K562 (cell line): ENCODE results near the gene PPHLN1. TPM values are rescaled to one million over a fixed set of nuclear protein-coding genes. Genes with fewer than 3 reads are reported as not detected.
A peak's percentile ranks its signal among the peaks of the same experiment; 100 is the strongest.

Experiments used
- ATAC-seq: fragments of 200-7000 bp; cut with Tn5 transposase; 3 replicates; pipeline ENCODE4 v1.9.1; 2020; ENCODE audit warnings: moderate library complexity
- BruUV-seq: library from RNA; stranded (reverse); fragments of 400-500 nt; replicated peaks from 2 replicates; lab custom pipeline; 2021; lab: Mats Ljungman, UMichigan
- CTCF ChIA-PET: fragments of 300-600 bp; formaldehyde crosslinking; extraction: SDS; loops from one replicate; lab custom pipeline; 2021; ENCODE audit warnings: low intra/inter-chr PET ratio; lab: Yijun Ruan, JAX
- POLR2A ChIA-PET: fragments of 300-600, 350-650 bp; sonication (Branson Sonifier 250); formaldehyde crosslinking; extraction: SDS; loops from one replicate; lab custom pipeline; 2021; ENCODE audit warnings: antibody characterized with exemption, inconsistent platforms; lab: Yijun Ruan, JAX
- DNase-seq, 4 experiments: peaks; one replicate each; pipeline versions ENCODE4 v3.0.0 to v3.0.0-alpha.2; 2011 to 2018; ENCODE audit warnings: low spot score in 3 of 4, mixed read lengths in 3 of 4; ENCODE audit errors: extremely low read depth in 1 of 4
- FAIRE-seq: peaks from 2 replicates; lab custom pipeline; 2011; peaks lifted over from hg19 to GRCh38; lab: Jason Lieb, UNC
- H2AFZ ChIP-seq: 2 replicates; pipeline ENCODE4 v1.6.0; 2011; ENCODE audit warnings: low read depth, low read length, control low read depth, inconsistent platforms
- H3K27ac ChIP-seq: fragments of 200-600 bp; 3 replicates; pipeline ENCODE4 v1.8.0; 2011; ENCODE audit warnings: low read depth, mild to moderate bottlenecking, control low read depth, inconsistent platforms, low read length, moderate library complexity, mixed read lengths; ENCODE audit errors: extremely low read depth
- H3K27me3 ChIP-seq, 2 experiments: fragments of 300-600 bp in 1 of 2; 2 replicates in 1 of 2; 3 replicates in 1 of 2; pipeline versions ENCODE4 v1.6.0 to v1.8.0; 2011; ENCODE audit warnings: inconsistent platforms in 2 of 2, low read length in 2 of 2, mild to moderate bottlenecking in 1 of 2, mixed read lengths in 1 of 2, moderate library complexity in 1 of 2; ENCODE audit not compliant: control insufficient read depth in 2 of 2, insufficient read depth in 2 of 2
- H3K36me3 ChIP-seq: fragments of 300-600 bp; 3 replicates; pipeline ENCODE4 v1.8.0; 2011; ENCODE audit warnings: mild to moderate bottlenecking, low read length, inconsistent platforms; ENCODE audit not compliant: control insufficient read depth, insufficient read depth
- H3K4me1 ChIP-seq, 2 experiments: fragments of 200-600 bp in 1 of 2; replicated peaks in 1 of 2; 2 replicates in 1 of 2; 3 replicates in 1 of 2; pipeline versions ENCODE4 v1.5.1 to v1.8.0; 2011; ENCODE audit warnings: inconsistent platforms in 2 of 2, low read length in 2 of 2, mild to moderate bottlenecking in 1 of 2, mixed read lengths in 1 of 2, moderate library complexity in 1 of 2; ENCODE audit not compliant: control insufficient read depth in 2 of 2, insufficient read depth in 2 of 2
- H3K4me2 ChIP-seq: 2 replicates; pipeline ENCODE4 v1.6.1; 2011; ENCODE audit warnings: low read length, control low read depth, inconsistent platforms, mixed read lengths; ENCODE audit not compliant: insufficient read depth
- H3K4me3 ChIP-seq: fragments of 200-600 bp; sonication (generic), shearing (Covaris generic); 2 replicates; pipeline ENCODE4 v1.5.1; 2016; ENCODE audit warnings: control low read depth, inconsistent platforms
- H3K79me2 ChIP-seq: fragments of 200-600 bp; 3 replicates; pipeline ENCODE4 v1.8.0; 2011; ENCODE audit warnings: low read length, inconsistent platforms; ENCODE audit not compliant: control insufficient read depth, insufficient read depth
- H3K9ac ChIP-seq, 2 experiments: 2 replicates each; pipeline versions ENCODE4 v1.6.0 to v1.6.1; 2011; ENCODE audit warnings: low read depth in 2 of 2, low read length in 2 of 2, control low read depth in 1 of 2, inconsistent platforms in 1 of 2, mild to moderate bottlenecking in 1 of 2, mixed read lengths in 1 of 2; ENCODE audit not compliant: insufficient read depth in 1 of 2
- H3K9me1 ChIP-seq: one replicate; pipeline ENCODE4 v1.6.0; 2011; ENCODE audit warnings: inconsistent platforms, mild to moderate bottlenecking, low read length, moderate library complexity; ENCODE audit not compliant: control insufficient read depth, insufficient read depth
- H3K9me3 ChIP-seq: replicated peaks from 2 replicates; pipeline ENCODE4 v1.5.1; 2011; ENCODE audit warnings: low read depth, low read length, inconsistent platforms; ENCODE audit not compliant: control insufficient read depth, insufficient read depth
- H4K20me1 ChIP-seq: replicated peaks from 2 replicates; pipeline ENCODE4 v1.6.1; 2011; ENCODE audit warnings: low read length, inconsistent platforms, mixed read lengths; ENCODE audit not compliant: control insufficient read depth, insufficient read depth
- GATA2 ChIP-seq: sonication (generic); formaldehyde crosslinking; IDR thresholded peaks from 2 replicates; pipeline ENCODE4 v1.4.0; 2020; ENCODE audit warnings: mild to moderate bottlenecking, missing genetic modification reagents
- HDAC3 ChIP-seq: fragments of 450-650 bp; IDR thresholded peaks from 2 replicates; pipeline ENCODE4 v1.6.1; 2018; ENCODE audit warnings: borderline replicate concordance, mild to moderate bottlenecking, moderate library complexity; ENCODE audit not compliant: partially characterized antibody
- HDGF ChIP-seq: fragments of 450-650 bp; IDR thresholded peaks from 2 replicates; pipeline ENCODE4 v1.6.1; 2016
- POLR2A ChIP-seq: fragments of 450-650 bp; conservative IDR thresholded peaks from 2 replicates; pipeline ENCODE4 v1.6.1; 2016
- POLR3G ChIP-seq: IDR thresholded peaks from 2 replicates; pipeline ENCODE4 v1.6.1; 2011; ENCODE audit not compliant: insufficient read length, insufficient replicate concordance; ENCODE audit errors: extremely low read depth
- SMC3 ChIP-seq: conservative IDR thresholded peaks from 2 replicates; pipeline ENCODE4 v1.6.1; 2011; ENCODE audit warnings: low read depth, low read length, improper control_type of control experiment; ENCODE audit not compliant: insufficient read depth
- TAL1 ChIP-seq: fragments of 450-650 bp; IDR thresholded peaks from 2 replicates; pipeline ENCODE4 v1.6.1; 2016; ENCODE audit warnings: mild to moderate bottlenecking
- ZNF444 ChIP-seq: fragments of 250-450 bp; sonication (Bioruptor Pico); IDR thresholded peaks from 2 replicates; pipeline ENCODE4 v1.4.0; 2020; ENCODE audit warnings: mild to moderate bottlenecking, moderate library complexity
- WGBS: fragments of 100-300 bp; shearing (Covaris generic); methylation state at CpG from one replicate; pipeline ENCODE4 v1.1.6; 2016; ENCODE audit warnings: low coverage, mixed read lengths; ENCODE audit not compliant: insufficient coverage; ENCODE audit errors: missing lambda C conversion rate; 5-methylcytosine and 5-hydroxymethylcytosine counted together
- in situ Hi-C: fragments of 300-500 bp; cut with MboI; formaldehyde crosslinking; loops from 4 replicates; pipeline ENCODE4 v1.15.0; 2018; ENCODE audit warnings: inconsistent platforms, mixed read lengths
- intact Hi-C: fragments of 100-400 bp; cut with micrococcal nuclease; formaldehyde crosslinking; loops from 2 replicates; pipeline ENCODE4 v1.14.2; 2022
- polyA plus RNA-seq, 8 experiments: library from polyadenylated mRNA; depleted of rRNA in 4 of 8; stranded (reverse) in 5 of 8; unstranded in 3 of 8; fragments of >200 nt; fragmentation: Nextera tagmentation in 2 of 8; fragmentation: Illumina TruSeq in 1 of 8; extraction: Ambion mirVana in 2 of 8; extraction: Trizol in 1 of 8; gene quantifications; 2 replicates each; pipeline versions ENCODE4 v1.2.1 to v1.2.3, GENCODE V29; 2011 to 2014; ENCODE audit warnings: inconsistent platforms in 1 of 8, missing spikeins in 1 of 8
- total RNA-seq, 7 experiments: library from RNA; depleted of rRNA in 6 of 7; stranded (reverse); fragments of >200 nt in 6 of 7; fragmentation: Illumina TruSeq in 2 of 7; extraction: Trizol in 2 of 7; gene quantifications; 2 replicates each; pipeline versions ENCODE4 v1.2.1 to v1.2.3, GENCODE V29; 2011 to 2021; ENCODE audit warnings: low replicate concordance in 1 of 7
- TF ChIP-seq, protein P1 (sequence below), 2 experiments: fragments of 450-650 bp; formaldehyde crosslinking in 1 of 2; IDR thresholded peaks; 2 replicates each; pipeline versions ENCODE4 v1.4.0 to v1.6.1; 2014 to 2020; ENCODE audit warnings: mild to moderate bottlenecking in 2 of 2, borderline replicate concordance in 1 of 2, low read depth in 1 of 2
- TF ChIP-seq, protein P2 (sequence below), 3 experiments: IDR thresholded peaks in 2 of 3; conservative IDR thresholded peaks in 1 of 3; 2 replicates each; pipeline ENCODE4 v1.5.1; 2011 to 2012; ENCODE audit warnings: low read length in 3 of 3, mild to moderate bottlenecking in 3 of 3, control low read depth in 2 of 3, improper control_type of control experiment in 1 of 3, inconsistent platforms in 1 of 3, low read depth in 1 of 3, mixed read lengths in 1 of 3, moderate library complexity in 1 of 3; ENCODE audit not compliant: insufficient read depth in 2 of 3

The PPHLN1 gene
- total and polyA plus RNA-seq, 9 of the 15 experiments (the other 6 are each of a cell fraction or from before 2014, with no cell fraction given), result 66.3 to 112 (median 93.6) TPM

- 24% methylated on average over 4 of the region's 4 CpGs for WGBS
- H3K4me1 ChIP-seq, result peaks cover 2 to 3% of the 10 kb centered on the region in 2 experiments
- ChIA-PET POLR2A (interaction anchor here (0.9 to 1.0 kb wide), 2 partner anchors 7 to 32 kb away, joined by 3 to 6 read pairs; no protein-coding TSS in a partner anchor), CTCF (interaction anchor here (0.6 to 2.9 kb wide), 5 partner anchors 170 to 1385 kb away, joined by 3 to 27 read pairs (median 3); no protein-coding TSS in a partner anchor)
- peaks cover 32% of the 10 kb centered on the region; the same call in 2 of the 3 replicates for H3K36me3 ChIP-seq
- BruUV-seq, result no TSS peak
- DNase-seq, result peak in 2 of 4 experiments; percentile 42 to 65
- H3K79me2 ChIP-seq, result peaks cover 87% of the 10 kb centered on the region
- no peaks in the 10 kb centered on the region for H3K9me3 ChIP-seq
- H4K20me1 ChIP-seq, result 0 out of 2 replicates have a peak, but pooled peaks cover 12% of the 10 kb centered on the region
- peak; percentile 81 for ATAC-seq
- H3K4me2 ChIP-seq, result no peak overlapping the region
- intact Hi-C loops (loop anchor here (1.0 to 5.0 kb wide), 3 partner anchors 35 to 203 kb away; no protein-coding TSS in a partner anchor), in situ Hi-C loops (no loop called here)
- no peaks in the 10 kb centered on the region for H3K27me3 ChIP-seq
- H3K9ac ChIP-seq, result no peak overlapping the region
- no peaks in the 10 kb centered on the region for H3K9me1 ChIP-seq
- no peak overlapping the region for H2AFZ ChIP-seq
- no peak overlapping the region for H3K4me3 ChIP-seq
- H3K27ac ChIP-seq, result no peak overlapping the region
- FAIRE-seq, result peak; percentile 77
- no peak for TF ChIP-seq POLR2A
- TF ChIP-seq GATA2, result no peak
- TF ChIP-seq HDGF, result no peak
- TF ChIP-seq, protein P1, sequence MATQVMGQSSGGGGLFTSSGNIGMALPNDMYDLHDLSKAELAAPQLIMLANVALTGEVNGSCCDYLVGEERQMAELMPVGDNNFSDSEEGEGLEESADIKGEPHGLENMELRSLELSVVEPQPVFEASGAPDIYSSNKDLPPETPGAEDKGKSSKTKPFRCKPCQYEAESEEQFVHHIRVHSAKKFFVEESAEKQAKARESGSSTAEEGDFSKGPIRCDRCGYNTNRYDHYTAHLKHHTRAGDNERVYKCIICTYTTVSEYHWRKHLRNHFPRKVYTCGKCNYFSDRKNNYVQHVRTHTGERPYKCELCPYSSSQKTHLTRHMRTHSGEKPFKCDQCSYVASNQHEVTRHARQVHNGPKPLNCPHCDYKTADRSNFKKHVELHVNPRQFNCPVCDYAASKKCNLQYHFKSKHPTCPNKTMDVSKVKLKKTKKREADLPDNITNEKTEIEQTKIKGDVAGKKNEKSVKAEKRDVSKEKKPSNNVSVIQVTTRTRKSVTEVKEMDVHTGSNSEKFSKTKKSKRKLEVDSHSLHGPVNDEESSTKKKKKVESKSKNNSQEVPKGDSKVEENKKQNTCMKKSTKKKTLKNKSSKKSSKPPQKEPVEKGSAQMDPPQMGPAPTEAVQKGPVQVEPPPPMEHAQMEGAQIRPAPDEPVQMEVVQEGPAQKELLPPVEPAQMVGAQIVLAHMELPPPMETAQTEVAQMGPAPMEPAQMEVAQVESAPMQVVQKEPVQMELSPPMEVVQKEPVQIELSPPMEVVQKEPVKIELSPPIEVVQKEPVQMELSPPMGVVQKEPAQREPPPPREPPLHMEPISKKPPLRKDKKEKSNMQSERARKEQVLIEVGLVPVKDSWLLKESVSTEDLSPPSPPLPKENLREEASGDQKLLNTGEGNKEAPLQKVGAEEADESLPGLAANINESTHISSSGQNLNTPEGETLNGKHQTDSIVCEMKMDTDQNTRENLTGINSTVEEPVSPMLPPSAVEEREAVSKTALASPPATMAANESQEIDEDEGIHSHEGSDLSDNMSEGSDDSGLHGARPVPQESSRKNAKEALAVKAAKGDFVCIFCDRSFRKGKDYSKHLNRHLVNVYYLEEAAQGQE (IDR thresholded peaks at IDR 0.05; ENCODE audit: borderline replicate concordance), result peak; percentile 62; the same call in 1 of the 2 replicates
- TF ChIP-seq, protein P1 (CRISPR knock-in tag; IDR thresholded peaks at IDR 0.05; ENCODE audit: low read depth), result no peak
- TF ChIP-seq, protein P2, sequence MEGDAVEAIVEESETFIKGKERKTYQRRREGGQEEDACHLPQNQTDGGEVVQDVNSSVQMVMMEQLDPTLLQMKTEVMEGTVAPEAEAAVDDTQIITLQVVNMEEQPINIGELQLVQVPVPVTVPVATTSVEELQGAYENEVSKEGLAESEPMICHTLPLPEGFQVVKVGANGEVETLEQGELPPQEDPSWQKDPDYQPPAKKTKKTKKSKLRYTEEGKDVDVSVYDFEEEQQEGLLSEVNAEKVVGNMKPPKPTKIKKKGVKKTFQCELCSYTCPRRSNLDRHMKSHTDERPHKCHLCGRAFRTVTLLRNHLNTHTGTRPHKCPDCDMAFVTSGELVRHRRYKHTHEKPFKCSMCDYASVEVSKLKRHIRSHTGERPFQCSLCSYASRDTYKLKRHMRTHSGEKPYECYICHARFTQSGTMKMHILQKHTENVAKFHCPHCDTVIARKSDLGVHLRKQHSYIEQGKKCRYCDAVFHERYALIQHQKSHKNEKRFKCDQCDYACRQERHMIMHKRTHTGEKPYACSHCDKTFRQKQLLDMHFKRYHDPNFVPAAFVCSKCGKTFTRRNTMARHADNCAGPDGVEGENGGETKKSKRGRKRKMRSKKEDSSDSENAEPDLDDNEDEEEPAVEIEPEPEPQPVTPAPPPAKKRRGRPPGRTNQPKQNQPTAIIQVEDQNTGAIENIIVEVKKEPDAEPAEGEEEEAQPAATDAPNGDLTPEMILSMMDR (IDR thresholded peaks at IDR 0.05 in 2 of 3, conservative IDR thresholded peaks at IDR 0.05 in 1 of 3; ENCODE audit: insufficient read depth in 2 of 3, low read depth in 1 of 3, low read length in 3 of 3), result peak; percentile 41 to 72 (median 51); a peak in 5 of 6 replicates
- TF ChIP-seq POLR3G, result no peak
- TF ChIP-seq SMC3, result peak; percentile 44; the same call in 1 of the 2 replicates
- TF ChIP-seq ZNF444 (CRISPR knock-in tag), result no peak
- TF ChIP-seq HDAC3, result no peak
- no peak for TF ChIP-seq TAL1
Observed at GRCh38 chr12:42332301-42333285, 6.6 kb downstream of the PPHLN1 start.
